ENCODE data around the gene PDZD7.

GRCh38 chr10:101030496-101031127 is 317 bp downstream of the PDZD7 start:
- TF ChIP-seq, protein P1, sequence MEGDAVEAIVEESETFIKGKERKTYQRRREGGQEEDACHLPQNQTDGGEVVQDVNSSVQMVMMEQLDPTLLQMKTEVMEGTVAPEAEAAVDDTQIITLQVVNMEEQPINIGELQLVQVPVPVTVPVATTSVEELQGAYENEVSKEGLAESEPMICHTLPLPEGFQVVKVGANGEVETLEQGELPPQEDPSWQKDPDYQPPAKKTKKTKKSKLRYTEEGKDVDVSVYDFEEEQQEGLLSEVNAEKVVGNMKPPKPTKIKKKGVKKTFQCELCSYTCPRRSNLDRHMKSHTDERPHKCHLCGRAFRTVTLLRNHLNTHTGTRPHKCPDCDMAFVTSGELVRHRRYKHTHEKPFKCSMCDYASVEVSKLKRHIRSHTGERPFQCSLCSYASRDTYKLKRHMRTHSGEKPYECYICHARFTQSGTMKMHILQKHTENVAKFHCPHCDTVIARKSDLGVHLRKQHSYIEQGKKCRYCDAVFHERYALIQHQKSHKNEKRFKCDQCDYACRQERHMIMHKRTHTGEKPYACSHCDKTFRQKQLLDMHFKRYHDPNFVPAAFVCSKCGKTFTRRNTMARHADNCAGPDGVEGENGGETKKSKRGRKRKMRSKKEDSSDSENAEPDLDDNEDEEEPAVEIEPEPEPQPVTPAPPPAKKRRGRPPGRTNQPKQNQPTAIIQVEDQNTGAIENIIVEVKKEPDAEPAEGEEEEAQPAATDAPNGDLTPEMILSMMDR (IDR thresholded peaks at IDR 0.05 in 8 of 11, conservative IDR thresholded peaks at IDR 0.05 in 3 of 11): no peak
- TF ChIP-seq POLR2A (IDR thresholded peaks at IDR 0.05): no peak
- TF ChIP-seq POLR2AphosphoS5 (IDR thresholded peaks at IDR 0.05): no peak

All from spleen (tissue), 7 donors.